IMR-90 (cell line): ENCODE results near the gene MED22. TPM values are rescaled to one million over a fixed set of nuclear protein-coding genes. Genes with fewer than 3 reads are reported as not detected.

ENCODE experiments used
- ATAC-seq: fragments of 200-7000 bp; cut with Tn5 transposase; 2 replicates; pipeline ENCODE4 v1.9.1; 2020; ENCODE audit warnings: low read depth, mild to moderate bottlenecking, moderate library complexity
- BruUV-seq: library from RNA; stranded (reverse); fragments of 400-500 nt; replicated peaks from 2 replicates; lab custom pipeline; 2021; lab: Mats Ljungman, UMichigan
- CTCF ChIA-PET: fragments of 300-600 bp; formaldehyde crosslinking; extraction: SDS; loops from one replicate; lab custom pipeline; 2021; ENCODE audit warnings: antibody characterized with exemption; lab: Yijun Ruan, JAX
- POLR2A ChIA-PET: fragments of 300-600 bp; sonication (Branson Sonifier 250); formaldehyde crosslinking; loops from one replicate; lab custom pipeline; 2022; ENCODE audit warnings: antibody characterized with exemption; ENCODE audit not compliant: unreplicated experiment; lab: Charles Lee
- DNase-seq: peaks from one replicate; pipeline ENCODE4 v3.0.0; 2013
- H2AFZ ChIP-seq: replicated peaks from 2 replicates; pipeline ENCODE3; 2013; ENCODE audit warnings: low read length, mild to moderate bottlenecking; ENCODE audit not compliant: poor library complexity
- H2AK5ac ChIP-seq: 2 replicates; pipeline ENCODE4 v1.6.1; 2013; ENCODE audit warnings: low read depth, low read length, inconsistent platforms
- H2AK9ac ChIP-seq: replicated peaks from 2 replicates; pipeline ENCODE3; 2013; ENCODE audit warnings: mild to moderate bottlenecking, low read depth, low read length, moderate library complexity; ENCODE audit not compliant: poor library complexity
- H2BK120ac ChIP-seq: 2 replicates; pipeline ENCODE4 v1.6.1; 2013; ENCODE audit warnings: low read depth, low read length, inconsistent platforms
- H2BK15ac ChIP-seq: 3 replicates; pipeline ENCODE4 v1.6.1; 2013; ENCODE audit warnings: low read depth, low read length, inconsistent platforms
- H2BK20ac ChIP-seq: 2 replicates; pipeline ENCODE4 v1.6.1; 2013; ENCODE audit warnings: low read depth, mild to moderate bottlenecking, inconsistent platforms, low read length, moderate library complexity
- H2BK5ac ChIP-seq: 2 replicates; pipeline ENCODE4 v1.6.1; 2013; ENCODE audit warnings: mild to moderate bottlenecking, low read depth, low read length, inconsistent platforms; ENCODE audit not compliant: poor library complexity, severe bottlenecking
- H3K14ac ChIP-seq: replicated peaks from 2 replicates; pipeline ENCODE4 v1.6.1; 2013; ENCODE audit warnings: low read depth, low read length, inconsistent platforms
- H3K18ac ChIP-seq: 2 replicates; pipeline ENCODE4 v1.6.1; 2013; ENCODE audit warnings: low read depth, low read length, control low read depth
- H3K23ac ChIP-seq: 2 replicates; pipeline ENCODE4 v1.6.1; 2013; ENCODE audit warnings: low read depth, low read length, inconsistent platforms
- H3K27ac ChIP-seq: 2 replicates; pipeline ENCODE4 v1.5.1; 2013; ENCODE audit warnings: mild to moderate bottlenecking, control low read depth, low read length; ENCODE audit not compliant: insufficient read depth
- H3K27me3 ChIP-seq: 2 replicates; pipeline ENCODE4 v1.6.1; 2013; ENCODE audit warnings: low read length; ENCODE audit not compliant: control insufficient read depth, insufficient read depth
- H3K36me3 ChIP-seq: 2 replicates; pipeline ENCODE4 v1.6.1; 2013; ENCODE audit warnings: low read length, mixed read lengths; ENCODE audit not compliant: control insufficient read depth, insufficient read depth
- H3K4ac ChIP-seq: 2 replicates; pipeline ENCODE4 v1.6.1; 2013; ENCODE audit warnings: low read depth, low read length, inconsistent platforms
- H3K4me1 ChIP-seq: 2 replicates; pipeline ENCODE4 v1.6.1; 2013; ENCODE audit warnings: low read length, mixed read lengths; ENCODE audit not compliant: control insufficient read depth, insufficient read depth
- H3K4me2 ChIP-seq: 2 replicates; pipeline ENCODE4 v1.6.1; 2013; ENCODE audit warnings: low read depth, mild to moderate bottlenecking, control low read depth, low read length, moderate library complexity
- H3K4me3 ChIP-seq: 2 replicates; pipeline ENCODE4 v1.5.1; 2013; ENCODE audit warnings: low read depth, mild to moderate bottlenecking, control low read depth, low read length, moderate library complexity; ENCODE audit not compliant: insufficient read depth
- H3K56ac ChIP-seq: 2 replicates; pipeline ENCODE4 v1.6.1; 2013; ENCODE audit warnings: low read length, inconsistent platforms; ENCODE audit not compliant: insufficient read depth; ENCODE audit errors: extremely low read depth
- H3K79me1 ChIP-seq, 2 experiments: 2 replicates each; pipeline ENCODE4 v1.6.1; 2013; ENCODE audit warnings: low read length in 2 of 2, inconsistent platforms in 1 of 2, low read depth in 1 of 2
- H3K9ac ChIP-seq: 2 replicates; pipeline ENCODE4 v1.6.1; 2013; ENCODE audit warnings: low read depth, low read length, control low read depth
- H3K9me1 ChIP-seq: 2 replicates; pipeline ENCODE4 v1.6.1; 2013; ENCODE audit warnings: low read length, inconsistent platforms; ENCODE audit not compliant: insufficient read depth
- H3K9me3 ChIP-seq: 2 replicates; pipeline ENCODE4 v1.6.1; 2013; ENCODE audit warnings: low read length; ENCODE audit not compliant: control insufficient read depth, insufficient read depth
- H4K20me1 ChIP-seq: 2 replicates; pipeline ENCODE4 v1.6.1; 2013; ENCODE audit warnings: low read length, inconsistent platforms; ENCODE audit not compliant: insufficient read depth
- H4K5ac ChIP-seq: 2 replicates; pipeline ENCODE4 v1.6.1; 2013; ENCODE audit warnings: mild to moderate bottlenecking, low read depth, low read length, control low read depth
- H4K8ac ChIP-seq, 2 experiments: 2 replicates each; pipeline ENCODE4 v1.6.1; 2013; ENCODE audit warnings: low read depth in 2 of 2, low read length in 2 of 2, control low read depth in 1 of 2, inconsistent platforms in 1 of 2
- H4K91ac ChIP-seq: 2 replicates; pipeline ENCODE4 v1.6.1; 2013; ENCODE audit warnings: low read depth, low read length, inconsistent platforms; ENCODE audit not compliant: insufficient read depth
- CEBPB ChIP-seq: IDR thresholded peaks from 2 replicates; pipeline ENCODE4 v1.6.1; 2012; ENCODE audit warnings: low read depth, low read length, improper control_type of control experiment
- NFE2L2 ChIP-seq: fragments of 150-350 bp; IDR thresholded peaks from 2 replicates; pipeline ENCODE4 v1.6.1; 2016; ENCODE audit warnings: low read depth, mild to moderate bottlenecking, low read length
- POLR2A ChIP-seq: IDR thresholded peaks from 2 replicates; pipeline ENCODE4 v1.6.1; 2012; ENCODE audit warnings: mild to moderate bottlenecking, low read depth, low read length
- RAD21 ChIP-seq: IDR thresholded peaks from 2 replicates; pipeline ENCODE4 v1.6.1; 2012; ENCODE audit warnings: low read length, improper control_type of control experiment
- WGBS, 2 experiments: methylation state at CpG; one replicate each; pipeline versions ENCODE4 v1.1.5 to v1.1.7; 2013; ENCODE audit warnings: missing lambda C conversion rate in 2 of 2; ENCODE audit not compliant: insufficient read length in 1 of 2; ENCODE audit errors: extremely low coverage in 2 of 2; 5-methylcytosine and 5-hydroxymethylcytosine counted together
- dilution Hi-C: fragments of 300-500 bp; cut with HindIII; formaldehyde crosslinking; loops from one replicate; pipeline ENCODE4 v1.14.3; 2018; ENCODE audit warnings: low sequenced_read_pairs; ENCODE audit not compliant: unreplicated experiment
- in situ Hi-C: fragments of 300-500 bp; cut with MboI; formaldehyde crosslinking; loops from 3 replicates; pipeline ENCODE4 v1.14.3; 2019; ENCODE audit warnings: low sequenced_read_pairs, inconsistent platforms, mixed read lengths
- intact Hi-C: fragments of 100-400 bp; cut with micrococcal nuclease; formaldehyde crosslinking; loops from 2 replicates; pipeline ENCODE4 v1.10.0; 2022
- polyA plus RNA-seq, 3 experiments: library from polyadenylated mRNA; depleted of rRNA; stranded (reverse); fragments of >200 nt; gene quantifications; 2 replicates each; pipeline ENCODE4 v1.2.3, GENCODE V29; 2012; ENCODE audit warnings: low replicate concordance in 1 of 3
- total RNA-seq: library from RNA; depleted of rRNA; stranded (reverse); fragments of >200 nt; gene quantifications from 2 replicates; pipeline ENCODE4 v1.2.3, GENCODE V29; 2012
- TF ChIP-seq, protein P1 (sequence below): conservative IDR thresholded peaks from 2 replicates; pipeline ENCODE4 v1.5.1; 2012; ENCODE audit warnings: mild to moderate bottlenecking, low read depth, low read length, improper control_type of control experiment

Gene MED22
- total and polyA plus RNA-seq, 2 of the 4 experiments (the other 2 are of a cell fraction), result 7.9 to 28.3 TPM

- no peaks in the 10 kb centered on the region for H3K79me1 ChIP-seq
- H3K4me1 ChIP-seq, result no peaks in the 10 kb centered on the region
- no peak overlapping the region for H3K4me3 ChIP-seq
- H2AK9ac ChIP-seq, result no peak overlapping the region
- dilution Hi-C loops, result no loop called here
- peak; percentile 67; the same call in 1 of the 2 replicates for ATAC-seq
- 23% methylated on average over 8 of the region's 14 CpGs; no CpG with 5 or more reads in 1 of the 2 experiments for WGBS, 2 experiments
- H2BK15ac ChIP-seq, result no peak overlapping the region
- no TSS peak for BruUV-seq
- H2BK120ac ChIP-seq, result no peak overlapping the region
- no peak overlapping the region for H2AFZ ChIP-seq
- H3K14ac ChIP-seq, result no peak overlapping the region
- no peaks in the 10 kb centered on the region for H4K20me1 ChIP-seq
- H3K9ac ChIP-seq, result no peak overlapping the region
- H2AK5ac ChIP-seq, result no peak overlapping the region
- no peak overlapping the region for H3K56ac ChIP-seq
- DNase-seq, result no peak
- in situ Hi-C loops, result no loop called here
- TF ChIP-seq POLR2A, result no peak
- TF ChIP-seq, protein P1, sequence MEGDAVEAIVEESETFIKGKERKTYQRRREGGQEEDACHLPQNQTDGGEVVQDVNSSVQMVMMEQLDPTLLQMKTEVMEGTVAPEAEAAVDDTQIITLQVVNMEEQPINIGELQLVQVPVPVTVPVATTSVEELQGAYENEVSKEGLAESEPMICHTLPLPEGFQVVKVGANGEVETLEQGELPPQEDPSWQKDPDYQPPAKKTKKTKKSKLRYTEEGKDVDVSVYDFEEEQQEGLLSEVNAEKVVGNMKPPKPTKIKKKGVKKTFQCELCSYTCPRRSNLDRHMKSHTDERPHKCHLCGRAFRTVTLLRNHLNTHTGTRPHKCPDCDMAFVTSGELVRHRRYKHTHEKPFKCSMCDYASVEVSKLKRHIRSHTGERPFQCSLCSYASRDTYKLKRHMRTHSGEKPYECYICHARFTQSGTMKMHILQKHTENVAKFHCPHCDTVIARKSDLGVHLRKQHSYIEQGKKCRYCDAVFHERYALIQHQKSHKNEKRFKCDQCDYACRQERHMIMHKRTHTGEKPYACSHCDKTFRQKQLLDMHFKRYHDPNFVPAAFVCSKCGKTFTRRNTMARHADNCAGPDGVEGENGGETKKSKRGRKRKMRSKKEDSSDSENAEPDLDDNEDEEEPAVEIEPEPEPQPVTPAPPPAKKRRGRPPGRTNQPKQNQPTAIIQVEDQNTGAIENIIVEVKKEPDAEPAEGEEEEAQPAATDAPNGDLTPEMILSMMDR, result peak; percentile 42
- no peak for TF ChIP-seq CEBPB
- no peak for TF ChIP-seq NFE2L2
- TF ChIP-seq RAD21, result peak; percentile 28; the same call in 1 of the 2 replicates
- CTCF ChIA-PET, result interaction anchor here (0.6 kb wide), 1 partner anchor 23 kb away, joined by 3 read pairs; no protein-coding TSS in a partner anchor
- no peak overlapping the region for H3K4ac ChIP-seq
- H3K18ac ChIP-seq, result no peak overlapping the region
- POLR2A ChIA-PET, result no interaction called here
- intact Hi-C loops, result no loop called here
- no peak overlapping the region for H4K5ac ChIP-seq
- H3K9me3 ChIP-seq, result no peaks in the 10 kb centered on the region
- H3K4me2 ChIP-seq, result no peak overlapping the region
- H2BK5ac ChIP-seq, result no peak overlapping the region
- peaks cover 30% of the 10 kb centered on the region for H3K27me3 ChIP-seq
- H3K23ac ChIP-seq, result no peak overlapping the region
- H3K27ac ChIP-seq, result no peak overlapping the region
- peaks cover 1% of the 10 kb centered on the region; the same call in 1 of the 2 replicates for H3K36me3 ChIP-seq
- 0 out of 2 replicates have a peak, but pooled peaks cover 4% of the 10 kb centered on the region for H3K9me1 ChIP-seq
- no peak overlapping the region for H4K8ac ChIP-seq
- H2BK20ac ChIP-seq, result no peak overlapping the region
- no peak overlapping the region for H4K91ac ChIP-seq
Observed at GRCh38 chr9:133396952-133397351, 49.0 kb upstream of the MED22 start.
